ENCODE results near the gene TMEM237.

GRCh38 chr2:201656740-201657139, 13.4 kb upstream of the TMEM237 start:
- no peak for TF ChIP-seq CTCF (IDR thresholded peaks at IDR 0.05; ENCODE audit: low read length)
- no peak for TF ChIP-seq EZH2 (optimal IDR thresholded peaks at IDR 0.05; ENCODE audit: low read depth, low read length)
